Measurements from ENCODE around the gene PPARA.

- TF ChIP-seq CTCF (IDR thresholded peaks at IDR 0.05) (no peak), POLR2AphosphoS5 (IDR thresholded peaks at IDR 0.05; ENCODE audit: low read depth, low read length) (no peak), SIN3A (IDR thresholded peaks at IDR 0.05; ENCODE audit: borderline replicate concordance, insufficient read depth, low read depth, low read length) (no peak), TCF7L2 (IDR thresholded peaks at IDR 0.05; ENCODE audit: low read depth, low read length) (no peak)
These were observed 13.0 kb upstream of the PPARA start for GRCh38 chr22:46137218-46137766.

Measured in Panc1 (cell line).